GM19397 (cell line): Measurements from ENCODE around the gene TSPAN18.

Source experiments
- ATAC-seq: cut with Tn5 transposase; IDR thresholded peaks from one replicate; pipeline ENCODE4 v1.9.1; 2021; ENCODE audit warnings: mild to moderate bottlenecking, moderate library complexity; ENCODE audit not compliant: unreplicated experiment

Gene TSPAN18

DNA sequence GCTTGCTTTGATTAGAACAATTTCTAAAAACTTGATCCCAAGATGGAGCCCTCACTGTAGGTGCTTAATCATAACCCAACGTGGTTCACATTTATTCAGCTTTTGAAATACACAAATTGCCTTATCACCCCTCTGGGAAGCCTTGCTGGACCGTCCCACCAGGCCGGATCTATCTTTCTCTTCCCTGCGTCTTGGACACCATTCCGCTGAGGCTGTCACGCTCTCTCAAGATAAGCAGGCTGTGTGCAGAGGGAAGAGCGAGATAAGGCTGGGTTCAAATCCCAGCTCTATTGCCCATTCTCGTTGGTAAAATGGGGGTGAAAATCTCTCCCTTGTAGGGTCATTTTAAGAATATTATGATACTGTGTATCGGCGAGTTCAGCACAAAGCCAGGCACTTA is 244.4 kb downstream of the TSPAN18 start:
- no peak for ATAC-seq

- no peak for ATAC-seq
Observed at GRCh38 chr11:44972746-44973435, 246.1 kb downstream of the TSPAN18 start.

GRCh38 chr11:44973632-44974401 is 247.1 kb downstream of the TSPAN18 start:
- ATAC-seq, result no peak

DNA sequence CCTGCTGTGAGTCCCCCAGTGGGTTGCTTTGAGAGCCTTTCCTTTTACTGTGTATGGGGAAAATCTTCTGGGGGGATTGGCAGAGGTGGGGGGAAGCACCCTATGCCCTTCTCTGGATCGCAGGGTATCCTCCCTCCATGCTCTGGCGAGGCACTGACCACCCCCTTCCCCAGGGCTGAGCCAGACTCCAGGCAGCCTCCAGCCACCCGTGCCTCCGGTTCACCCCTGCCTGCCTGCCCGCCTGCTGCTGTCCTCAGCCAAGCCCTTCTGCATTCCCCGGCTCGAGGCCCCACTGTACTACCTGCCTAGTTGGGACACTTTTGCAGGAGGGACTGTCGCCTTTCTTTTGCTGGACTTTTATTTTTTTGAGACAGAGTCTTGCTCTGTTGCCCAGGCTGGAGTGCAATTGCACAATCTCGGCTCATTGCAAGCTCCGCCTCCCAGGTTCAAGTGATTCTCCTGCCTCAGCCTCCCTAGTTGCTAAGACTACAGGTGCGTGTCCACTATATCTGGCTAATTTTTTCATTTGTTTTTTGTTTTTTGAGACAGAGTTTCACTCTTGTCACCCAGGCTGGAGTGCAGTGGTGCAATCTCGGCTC is 247.7 kb downstream of the TSPAN18 start:
- ATAC-seq, result no peak

DNA sequence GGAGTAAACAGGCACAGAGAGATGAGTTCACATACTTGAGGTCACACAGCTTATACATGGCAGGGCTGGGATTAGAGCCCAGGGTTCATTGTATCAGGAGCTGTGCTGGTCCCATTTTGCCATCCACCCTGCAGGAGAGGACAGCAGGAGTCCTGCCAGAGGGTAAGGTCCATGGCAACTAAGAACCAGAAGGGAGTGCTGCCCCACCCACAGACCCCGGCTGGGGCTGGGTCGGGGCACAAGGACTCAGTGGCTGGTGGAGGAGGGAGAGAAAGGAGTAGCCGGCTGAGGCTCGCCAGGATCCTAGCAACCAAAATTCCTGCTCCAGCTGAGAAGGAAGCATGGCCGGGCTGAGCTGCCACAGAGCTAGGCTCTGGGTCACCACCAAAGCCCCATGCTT is 249.8 kb downstream of the TSPAN18 start:
- ATAC-seq, result no peak

GRCh38 chr11:44977493-44977984 is 250.8 kb downstream of the TSPAN18 start:
- no peak for ATAC-seq

- ATAC-seq, result no peak
Observed at GRCh38 chr11:44978274-44978960, 251.7 kb downstream of the TSPAN18 start.

GRCh38 chr11:44978961-44979331 is 252.2 kb downstream of the TSPAN18 start:
- ATAC-seq, result no peak

DNA sequence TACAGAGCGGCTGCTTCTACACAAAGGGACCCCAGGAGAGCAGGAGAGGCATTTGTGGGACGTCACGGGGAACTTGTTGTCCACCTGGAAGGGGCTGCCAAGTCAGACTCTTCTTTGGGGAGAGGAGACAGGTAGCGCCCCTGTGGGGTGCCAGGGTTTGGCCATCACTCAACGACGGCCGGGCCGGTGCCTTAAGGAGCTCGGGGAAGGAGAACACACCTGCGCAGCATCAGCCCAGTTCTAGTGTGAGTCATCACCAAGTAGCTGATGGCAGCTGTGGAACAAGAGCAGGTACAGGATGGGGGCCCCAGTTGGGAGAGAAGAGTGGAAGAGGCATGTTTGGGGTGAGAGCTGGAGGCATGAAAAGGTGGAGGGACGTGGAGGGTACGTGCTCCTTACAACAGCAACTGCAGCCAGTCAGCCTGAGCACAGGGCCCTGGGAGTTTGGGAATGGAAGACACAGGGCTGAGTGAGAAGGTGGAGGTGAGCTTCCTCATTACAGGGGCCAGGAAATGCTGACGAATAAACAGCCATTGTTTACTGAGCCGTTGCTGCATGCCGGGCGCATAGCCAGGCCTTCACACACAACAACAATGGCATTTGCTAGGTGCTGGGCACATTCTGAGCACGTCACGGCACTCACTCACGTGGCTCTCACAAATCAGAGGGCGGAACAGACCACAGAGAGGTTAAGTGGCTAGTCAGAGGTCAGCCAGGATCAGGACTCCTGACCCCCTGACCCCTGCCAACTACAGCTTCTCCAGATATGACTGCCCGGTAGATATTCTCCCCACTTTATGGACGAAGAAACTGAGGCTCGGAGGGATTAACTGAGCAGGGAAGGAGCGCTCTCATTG is 253.0 kb downstream of the TSPAN18 start:
- ATAC-seq, result no peak

DNA sequence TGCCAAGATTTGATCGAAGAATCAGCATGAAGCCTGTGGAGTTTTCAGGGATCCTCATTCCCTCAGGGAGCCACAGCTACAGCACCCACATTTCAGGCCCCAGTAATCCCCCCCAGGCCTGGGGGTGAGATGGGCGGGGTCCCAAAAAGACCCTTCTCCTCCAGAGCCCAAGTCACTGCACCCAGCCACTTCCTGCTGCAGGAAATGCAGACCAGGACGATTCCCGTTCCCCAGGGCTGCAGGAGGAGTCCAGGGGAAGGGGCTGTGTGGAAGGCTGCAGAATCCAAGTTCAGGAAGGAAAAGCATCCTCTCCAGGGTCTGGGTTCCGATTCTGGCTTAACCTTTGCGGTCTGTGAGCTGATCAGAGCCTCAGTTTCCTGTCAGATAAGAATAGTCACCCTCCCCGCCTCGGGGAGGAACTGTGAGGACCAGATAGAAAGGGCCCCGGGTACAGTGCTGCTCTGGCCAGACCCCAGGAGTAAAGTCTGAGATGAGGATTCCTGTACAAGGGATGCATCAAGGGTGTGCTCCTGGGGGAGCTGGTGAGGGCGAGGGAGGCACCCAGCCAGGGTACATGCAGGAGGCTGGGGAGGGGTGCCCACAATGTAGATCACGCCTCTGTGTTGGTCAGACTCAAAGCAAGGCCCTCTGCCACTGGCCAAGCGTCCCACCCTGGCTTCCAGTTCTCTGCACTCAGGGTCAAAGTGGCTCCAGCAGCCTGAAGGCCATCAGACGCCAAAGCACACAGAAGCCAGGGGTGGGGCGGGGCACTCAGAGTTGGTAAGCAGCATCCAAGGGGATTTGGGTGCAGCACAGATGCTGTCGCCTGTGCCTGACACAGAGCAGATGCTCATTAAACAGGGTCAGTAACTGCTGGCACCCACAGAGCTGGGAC is 254.0 kb downstream of the TSPAN18 start:
- no peak for ATAC-seq
